Ovary (tissue), 3 donors: ENCODE results near the gene TRAFD1.

Experiments used
- CTCF ChIP-seq, 3 donors: fragments of 450-650 bp in 2 of 3; fragments of 200-600 bp in 1 of 3; IDR thresholded peaks; one replicate each; pipeline versions ENCODE4 v1.5.1 to v1.8.0; 2016 to 2022; ENCODE audit warnings: antibody characterized with exemption in 3 of 3, mild to moderate bottlenecking in 1 of 3
- EP300 ChIP-seq: sonication (generic); formaldehyde crosslinking; IDR thresholded peaks from one replicate; pipeline ENCODE4 v1.6.1; 2017; ENCODE audit warnings: antibody characterized with exemption
- POLR2A ChIP-seq: fragments of 450-650 bp; IDR thresholded peaks from one replicate; pipeline ENCODE4 v1.6.1; 2017; ENCODE audit warnings: antibody characterized with exemption, mild to moderate bottlenecking, moderate library complexity
- donor health status: DM: no; HTN: no; CAD: no.

GRCh38 chr12:112180422-112180821, 55.1 kb downstream of the TRAFD1 start:
- TF ChIP-seq CTCF (IDR thresholded peaks at IDR 0.05) (no peak), POLR2A (no peak), EP300 (no peak)
